OCI-LY7 (cell line): Measurements from ENCODE around the gene CYP4V2. TPM values are rescaled to one million over a fixed set of nuclear protein-coding genes. Genes with fewer than 3 reads are reported as not detected.

Source experiments
- BruUV-seq: library from RNA; stranded (reverse); fragments of 400-500 nt; replicated peaks from 2 replicates; lab custom pipeline; 2021; lab: Mats Ljungman, UMichigan
- CTCF ChIA-PET: fragments of 300-600 bp; sonication (Branson Sonifier 250); formaldehyde crosslinking; loops from one replicate; lab custom pipeline; 2022; ENCODE audit warnings: antibody characterized with exemption; ENCODE audit not compliant: unreplicated experiment; lab: Charles Lee
- POLR2A ChIA-PET: fragments of 300-600 bp; sonication (Branson Sonifier 250); formaldehyde crosslinking; loops from one replicate; lab custom pipeline; 2022; ENCODE audit warnings: antibody characterized with exemption; lab: Charles Lee
- DNase-seq: peaks from one replicate; pipeline ENCODE4 v3.0.0-alpha.2; 2015; ENCODE audit warnings: low spot score
- H2AFZ ChIP-seq: fragments of 200-600 bp; sonication (generic), shearing (Covaris generic); 2 replicates; pipeline ENCODE4 v1.6.1; 2014; ENCODE audit warnings: mild to moderate bottlenecking, antibody characterized with exemption, low read length, moderate library complexity
- H3K27ac ChIP-seq: fragments of 200-600 bp; sonication (generic); 2 replicates; pipeline ENCODE4 v1.5.1; 2014; ENCODE audit warnings: mixed run types, low read depth, mild to moderate bottlenecking, moderate library complexity, low read length, inconsistent platforms; ENCODE audit not compliant: poor library complexity, severe bottlenecking
- H3K36me3 ChIP-seq: fragments of 200-600 bp; sonication (generic); 2 replicates; pipeline ENCODE4 v1.6.1; 2014; ENCODE audit warnings: mild to moderate bottlenecking, antibody characterized with exemption, low read length, moderate library complexity, mixed read lengths; ENCODE audit not compliant: insufficient read depth
- H3K4me1 ChIP-seq: fragments of 200-600 bp; sonication (generic); 2 replicates; pipeline ENCODE4 v1.5.1; 2014; ENCODE audit warnings: mild to moderate bottlenecking, low read length; ENCODE audit not compliant: insufficient read depth, poor library complexity, severe bottlenecking
- H3K4me2 ChIP-seq: fragments of 200-600 bp; sonication (generic); 2 replicates; pipeline ENCODE4 v1.6.1; 2014; ENCODE audit warnings: mild to moderate bottlenecking, low read length
- H3K4me3 ChIP-seq: fragments of 200-600 bp; sonication (generic); 2 replicates; pipeline ENCODE4 v1.5.1; 2014; ENCODE audit warnings: mild to moderate bottlenecking, low read depth, low read length; ENCODE audit not compliant: poor library complexity, severe bottlenecking
- H3K79me2 ChIP-seq: fragments of 200-600 bp; sonication (generic); 2 replicates; pipeline ENCODE4 v1.6.1; 2016; ENCODE audit warnings: low read depth, mild to moderate bottlenecking, low read length, moderate library complexity, mixed read lengths; ENCODE audit not compliant: insufficient read depth
- H3K9me2 ChIP-seq: fragments of 200-600 bp; sonication (generic); 2 replicates; pipeline ENCODE4 v1.6.1; 2016; ENCODE audit warnings: mild to moderate bottlenecking, low read length, mixed read lengths; ENCODE audit not compliant: insufficient read depth
- H3K9me3 ChIP-seq: fragments of 200-600 bp; sonication (generic); 2 replicates; pipeline ENCODE4 v1.6.1; 2014; ENCODE audit warnings: mild to moderate bottlenecking, mixed run types, low read length, mixed read lengths
- H4K20me1 ChIP-seq: fragments of 200-600 bp; sonication (generic); 2 replicates; pipeline ENCODE4 v1.6.1; 2014; ENCODE audit warnings: mild to moderate bottlenecking, antibody characterized with exemption, low read length, moderate library complexity, mixed read lengths; ENCODE audit not compliant: insufficient read depth
- CTCF ChIP-seq: fragments of 200-600 bp; sonication (generic); conservative IDR thresholded peaks from 2 replicates; pipeline ENCODE4 v1.5.1; 2014; ENCODE audit warnings: mild to moderate bottlenecking, antibody characterized with exemption, low read length, moderate library complexity, mixed read lengths
- EZH2phosphoT487 ChIP-seq: fragments of 200-600 bp; sonication (generic); IDR thresholded peaks from 2 replicates; pipeline ENCODE4 v1.6.1; 2018; ENCODE audit warnings: low read depth, borderline replicate concordance, mild to moderate bottlenecking, mixed run types, antibody characterized with exemption, low read length, moderate library complexity, mixed read lengths
- intact Hi-C: fragments of 100-400 bp; cut with micrococcal nuclease; formaldehyde crosslinking; loops from one replicate; pipeline ENCODE4 v1.10.0; 2022; ENCODE audit not compliant: unreplicated experiment
- total RNA-seq, 2 experiments: library from RNA; depleted of rRNA in 1 of 2; stranded (reverse); fragments of >200 nt in 1 of 2; shearing (Covaris generic) in 1 of 2; gene quantifications; 2 replicates each; pipeline ENCODE4 v1.2.3, GENCODE V29; 2014 to 2022

The CYP4V2 gene
- total RNA-seq, 2 experiments from 2014 or later, result 6.9 to 12.5 TPM

GRCh38 chr4:186149872-186150271 lies 41.5 kb upstream of the CYP4V2 start:
- Histone ChIP-seq H3K36me3 (no peaks in the 10 kb centered on the region), H3K27ac (no peak overlapping the region), H3K9me3 (no peaks in the 10 kb centered on the region), H3K9me2 (no peaks in the 10 kb centered on the region), H3K79me2 (no peaks in the 10 kb centered on the region), H3K4me3 (no peak overlapping the region), H3K4me1 (no peaks in the 10 kb centered on the region), H4K20me1 (no peaks in the 10 kb centered on the region), H3K4me2 (no peak overlapping the region), H2AFZ (no peak overlapping the region)
- TF ChIP-seq CTCF, result peak; percentile 88
- no peak for TF ChIP-seq EZH2phosphoT487
- BruUV-seq, result no TSS peak
- intact Hi-C loops, result no loop called here
- ChIA-PET POLR2A (interaction anchor here (1.2 kb wide), 1 partner anchor 13 kb away, joined by 3 read pairs; no protein-coding TSS in a partner anchor), CTCF (no interaction called here)
- peak; percentile 58 for DNase-seq

- Histone ChIP-seq H3K4me1 (no peaks in the 10 kb centered on the region), H3K9me2 (no peaks in the 10 kb centered on the region), H3K4me2 (no peak overlapping the region), H3K79me2 (no peaks in the 10 kb centered on the region), H3K9me3 (no peaks in the 10 kb centered on the region), H3K36me3 (no peaks in the 10 kb centered on the region), H4K20me1 (no peaks in the 10 kb centered on the region), H3K27ac (no peak overlapping the region), H2AFZ (no peak overlapping the region), H3K4me3 (no peak overlapping the region)
- CTCF ChIA-PET, result no interaction called here
- BruUV-seq, result no TSS peak
- no peak for DNase-seq
- POLR2A ChIA-PET, result no interaction called here
- TF ChIP-seq EZH2phosphoT487 (no peak), CTCF (no peak)
- intact Hi-C loops, result no loop called here
Observed at GRCh38 chr4:186150926-186151325, 40.4 kb upstream of the CYP4V2 start.

GRCh38 chr4:186151499-186151898 lies 39.9 kb upstream of the CYP4V2 start:
- TF ChIP-seq EZH2phosphoT487, result no peak
- TF ChIP-seq CTCF, result no peak
- Histone ChIP-seq H2AFZ (no peak overlapping the region), H4K20me1 (no peaks in the 10 kb centered on the region), H3K4me2 (no peak overlapping the region), H3K27ac (no peak overlapping the region), H3K4me1 (no peaks in the 10 kb centered on the region), H3K36me3 (no peaks in the 10 kb centered on the region), H3K9me2 (no peaks in the 10 kb centered on the region), H3K79me2 (no peaks in the 10 kb centered on the region), H3K4me3 (no peak overlapping the region), H3K9me3 (no peaks in the 10 kb centered on the region)
- BruUV-seq, result no TSS peak
- ChIA-PET CTCF (no interaction called here), POLR2A (interaction anchor here (0.6 kb wide), 1 partner anchor 14 kb away, joined by 3 read pairs; no protein-coding TSS in a partner anchor)
- intact Hi-C loops, result no loop called here
- no peak for DNase-seq
